ENCODE measurements around the gene NEUROG1.
A peak's percentile ranks its signal among the peaks of the same experiment; 100 is the strongest.

Gene NEUROG1, protein sequence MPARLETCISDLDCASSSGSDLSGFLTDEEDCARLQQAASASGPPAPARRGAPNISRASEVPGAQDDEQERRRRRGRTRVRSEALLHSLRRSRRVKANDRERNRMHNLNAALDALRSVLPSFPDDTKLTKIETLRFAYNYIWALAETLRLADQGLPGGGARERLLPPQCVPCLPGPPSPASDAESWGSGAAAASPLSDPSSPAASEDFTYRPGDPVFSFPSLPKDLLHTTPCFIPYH

GRCh38 chr5:135535820-135536801, at the start of gene NEUROG1:
Gene NEUROG1, minus strand, starts transcription at chr5:135535964. Its CDS starts 274 bp downstream, at chr5:135535690.
- no peak within 1 kb of the TSS for H3K4me3 ChIP-seq (ENCODE audit: low read depth, low read length)
- no peak for DNase-seq (ENCODE audit: low read depth)

GRCh38 chr5:135584918-135585317, 49.2 kb upstream of the NEUROG1 start:
- no peak for DNase-seq (ENCODE audit: low read depth)
- no peak overlapping the region for H3K4me3 ChIP-seq (ENCODE audit: low read depth, low read length)

DNA sequence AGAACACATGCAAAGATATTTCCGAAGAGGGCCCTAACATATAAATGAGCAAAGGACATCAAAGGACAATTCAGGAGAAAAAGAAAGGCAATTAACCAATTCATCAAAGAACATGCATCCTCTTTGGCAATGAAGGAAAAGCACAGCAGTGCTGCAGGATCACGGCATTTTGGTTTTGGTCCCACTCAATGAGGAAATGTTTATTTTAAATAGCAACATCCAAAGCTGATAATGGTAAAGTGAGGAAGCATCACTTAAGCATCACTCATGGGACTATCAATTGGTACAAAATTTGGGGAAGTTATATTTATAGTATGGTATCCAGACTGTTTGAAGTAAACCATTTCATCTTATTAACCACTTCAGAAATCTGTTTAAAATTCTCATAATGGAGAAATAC, 48.5 kb upstream of the NEUROG1 start:
- no peak for DNase-seq (ENCODE audit: low read depth)
- no peak overlapping the region for H3K4me3 ChIP-seq (ENCODE audit: low read depth, low read length)

GRCh38 chr5:135582099-135582781, 46.5 kb upstream of the NEUROG1 start:
- H3K4me3 ChIP-seq (ENCODE audit: low read depth, low read length): no peak overlapping the region
- no peak for DNase-seq (ENCODE audit: low read depth)

GRCh38 chr5:135578685-135579341, 43.0 kb upstream of the NEUROG1 start, which contains the start of gene CXCL14:
Gene CXCL14, minus strand, starts transcription at chr5:135578991. Its CDS starts 213 bp downstream, at chr5:135578778.
- DNase-seq (ENCODE audit: low read depth): peak; percentile 14
- peak within 1 kb of the TSS; percentile 25 for H3K4me3 ChIP-seq (ENCODE audit: low read depth, low read length)

GRCh38 chr5:135578305-135578684, 42.5 kb upstream of the NEUROG1 start:
- DNase-seq (ENCODE audit: low read depth): no peak
- H3K4me3 ChIP-seq (ENCODE audit: low read depth, low read length): peak overlapping the region; percentile 25

GRCh38 chr5:135577421-135577820, 41.7 kb upstream of the NEUROG1 start:
- DNase-seq (ENCODE audit: low read depth): no peak
- H3K4me3 ChIP-seq (ENCODE audit: low read depth, low read length): no peak overlapping the region

- DNase-seq (ENCODE audit: low read depth): no peak
- H3K4me3 ChIP-seq (ENCODE audit: low read depth, low read length): no peak overlapping the region
Observed at GRCh38 chr5:135576075-135576599, 40.4 kb upstream of the NEUROG1 start.

- no peak for DNase-seq (ENCODE audit: low read depth)
Observed at GRCh38 chr5:135574493-135574892, 38.7 kb upstream of the NEUROG1 start.

GRCh38 chr5:135571902-135572301, 36.1 kb upstream of the NEUROG1 start:
- no peak overlapping the region for H3K4me3 ChIP-seq (ENCODE audit: low read depth, low read length)
- DNase-seq (ENCODE audit: low read depth): no peak

More at GRCh38 chr5:135574493-135574892, 38.7 kb upstream of the NEUROG1 start:
- no peak overlapping the region for H3K4me3 ChIP-seq (ENCODE audit: low read depth, low read length)

DNA sequence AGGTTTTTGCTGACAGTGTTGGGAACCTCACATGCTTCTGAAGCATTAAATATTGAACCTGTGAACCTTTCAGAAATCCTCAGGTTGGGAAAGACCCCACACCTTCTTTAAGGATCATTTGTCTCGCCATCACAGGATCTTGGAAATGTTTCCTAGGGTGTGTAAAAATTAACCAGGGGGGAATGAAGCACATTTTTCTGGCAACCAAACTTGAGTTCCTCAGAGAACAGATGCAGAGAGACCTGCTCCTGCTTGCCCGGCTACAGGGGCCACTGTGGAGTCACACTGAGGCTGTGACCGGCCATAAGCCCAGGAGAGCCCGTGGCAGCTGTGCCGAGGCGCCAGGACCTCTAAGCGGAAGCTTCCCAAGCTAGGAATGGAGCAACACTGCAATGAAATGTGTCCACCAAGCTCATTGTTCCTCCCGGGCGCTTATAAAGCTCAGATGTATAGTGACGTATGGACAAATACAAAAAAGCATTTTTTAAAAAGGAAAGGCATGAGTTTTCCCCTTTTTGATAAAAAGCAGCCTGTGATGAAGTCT, 35.4 kb upstream of the NEUROG1 start:
- H3K4me3 ChIP-seq (ENCODE audit: low read depth, low read length): no peak overlapping the region
- DNase-seq (ENCODE audit: low read depth): no peak

- DNase-seq (ENCODE audit: low read depth): no peak
- no peak overlapping the region for H3K4me3 ChIP-seq (ENCODE audit: low read depth, low read length)
Observed at GRCh38 chr5:135570453-135570764, 34.6 kb upstream of the NEUROG1 start.

- H3K4me3 ChIP-seq (ENCODE audit: low read depth, low read length): no peak overlapping the region
- no peak for DNase-seq (ENCODE audit: low read depth)
Observed at GRCh38 chr5:135569755-135570452, 34.1 kb upstream of the NEUROG1 start.

DNA sequence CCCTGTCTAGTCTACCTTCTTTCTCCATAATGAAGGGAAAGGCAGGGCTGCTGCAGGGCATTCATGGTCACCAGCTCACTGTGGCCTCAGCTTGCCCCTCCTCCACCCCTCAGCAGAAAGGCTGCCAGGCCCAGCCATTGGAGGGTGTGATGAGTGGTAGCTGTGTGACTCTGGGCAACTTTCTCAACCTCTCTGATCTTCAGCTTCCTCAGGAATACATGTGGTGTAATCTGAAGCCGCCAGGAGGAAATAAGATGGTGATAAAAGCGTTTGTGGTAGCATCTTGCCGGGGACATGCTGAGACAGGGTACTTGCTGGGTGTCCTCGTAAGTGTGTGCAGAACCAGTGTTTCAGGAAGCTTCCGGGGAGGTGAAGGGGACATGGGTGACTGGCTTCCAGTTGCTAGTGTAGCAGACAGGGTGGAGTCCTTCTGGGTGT, 33.2 kb upstream of the NEUROG1 start:
- no peak for DNase-seq (ENCODE audit: low read depth)
- H3K4me3 ChIP-seq (ENCODE audit: low read depth, low read length): no peak overlapping the region

DNA sequence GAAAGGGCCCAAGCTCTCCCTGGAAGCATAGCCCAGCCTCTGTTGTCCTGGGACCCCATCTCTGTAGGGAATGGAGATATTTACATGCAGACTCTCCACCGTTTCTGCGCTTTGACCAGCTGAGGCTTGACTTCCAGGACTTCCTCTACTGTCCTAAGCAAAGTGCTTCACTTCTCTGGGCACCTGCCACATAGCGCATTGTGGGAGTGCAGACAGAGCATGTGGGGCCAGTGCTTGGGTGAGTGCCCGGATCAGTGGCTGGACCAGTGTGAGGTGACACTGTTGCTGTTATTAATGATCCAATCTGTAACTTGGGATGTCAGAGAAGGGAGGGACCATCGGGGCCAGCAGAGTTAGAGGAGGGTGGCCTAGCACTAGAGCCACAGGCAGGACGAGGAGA, 32.5 kb upstream of the NEUROG1 start:
- no peak for DNase-seq (ENCODE audit: low read depth)

DNA sequence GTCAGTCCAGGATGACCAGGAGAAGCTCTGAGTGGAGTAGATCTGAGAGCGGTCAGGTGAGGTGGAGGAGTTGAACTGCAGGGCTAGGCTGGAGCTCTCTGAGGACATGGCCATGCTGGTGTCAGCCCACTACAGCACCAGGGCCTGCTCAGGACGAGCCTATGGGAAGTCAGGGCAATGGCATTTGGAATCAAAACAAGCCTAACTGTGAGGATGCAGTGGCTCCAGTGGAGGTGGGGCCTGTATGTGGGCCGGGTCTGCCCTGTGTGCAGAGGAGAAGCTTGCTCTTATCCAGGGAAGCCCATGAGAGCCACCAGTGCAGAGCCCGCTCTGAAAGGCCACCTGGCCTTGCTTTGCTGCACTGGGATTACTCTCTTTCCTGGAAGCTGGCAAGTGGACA, 31.9 kb upstream of the NEUROG1 start:
- no peak for DNase-seq (ENCODE audit: low read depth)
- no peak overlapping the region for H3K4me3 ChIP-seq (ENCODE audit: low read depth, low read length)

More for the DNA sequence above, 32.5 kb upstream of the NEUROG1 start:
- no peak overlapping the region for H3K4me3 ChIP-seq (ENCODE audit: low read depth, low read length)

DNA sequence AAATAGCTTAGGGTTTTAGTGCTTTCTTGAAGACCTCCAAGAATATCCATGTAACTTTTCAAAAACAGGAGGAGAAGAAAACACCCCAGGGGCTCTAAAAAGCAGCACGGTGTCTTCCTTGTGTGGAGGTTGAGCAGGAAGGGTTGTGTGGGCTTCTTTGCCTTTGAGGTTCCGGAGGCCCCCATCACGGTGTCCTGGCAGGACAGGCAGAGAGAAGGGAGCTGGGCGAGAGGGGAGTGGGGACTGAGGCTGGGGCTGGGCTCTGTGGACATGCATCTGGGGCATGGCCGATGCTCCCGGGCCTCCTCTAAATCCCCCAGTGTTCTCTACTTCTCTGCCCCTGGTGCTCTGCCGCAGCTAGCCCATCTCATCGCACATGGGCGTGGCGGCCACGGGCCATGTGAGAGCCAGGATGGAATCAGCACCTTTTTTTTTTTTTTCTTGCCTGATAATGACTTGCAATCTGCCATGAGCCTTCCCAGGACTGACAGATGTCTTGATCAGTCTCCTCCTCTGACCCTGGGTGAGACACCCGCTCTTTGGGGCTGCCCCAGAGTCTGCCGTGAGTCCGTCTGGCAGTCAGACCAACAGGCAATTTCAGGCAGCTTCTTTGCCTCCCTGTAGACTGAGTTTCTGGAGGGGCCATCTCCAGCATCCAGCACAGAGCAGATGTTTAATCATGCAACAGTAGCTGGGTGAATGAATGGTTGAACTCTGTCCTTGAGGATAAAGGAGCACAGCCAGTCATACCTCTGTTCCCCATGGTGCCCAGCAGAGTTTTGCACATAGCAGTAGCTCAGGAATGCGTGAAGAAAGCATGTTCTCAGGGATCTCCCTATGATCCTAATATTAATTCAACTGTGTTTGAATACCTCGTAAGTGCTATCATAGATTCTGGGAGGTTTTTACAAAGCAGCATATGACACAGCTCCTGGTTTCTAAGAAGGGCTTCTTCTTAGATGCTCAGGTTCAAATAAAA, 30.9 kb upstream of the NEUROG1 start:
- H3K4me3 ChIP-seq (ENCODE audit: low read depth, low read length): no peak overlapping the region
- no peak for DNase-seq (ENCODE audit: low read depth)
